BLaER1 treated with 17β-estradiol and CSF1 and Interleukin-3, amounts not matched to agents 10 nM and 100 nM (cell line): ENCODE measurements around the gene MYO1F.
"Not testable (repeated sequence)": the region's sequence is repeated elsewhere in the genome, so short reads cannot be mapped to it uniquely, and the experiment has no call there.

Experiments
- H3K27ac ChIP-seq, 11 experiments: shearing (Covaris generic); formaldehyde crosslinking; 2 replicates each; pipeline ENCODE4 v1.8.1; 2022
- H3K27me3 ChIP-seq, 11 experiments: shearing (Covaris generic); formaldehyde crosslinking; 2 replicates each; pipeline ENCODE4 v1.8.1; 2022
- H3K36me3 ChIP-seq, 11 experiments: shearing (Covaris generic); formaldehyde crosslinking; 2 replicates each; pipeline ENCODE4 v1.8.1; 2022
- H3K4me1 ChIP-seq, 10 experiments: shearing (Covaris generic); formaldehyde crosslinking; 2 replicates each; pipeline ENCODE4 v1.8.1; 2022
- H3K4me2 ChIP-seq, 11 experiments: shearing (Covaris generic); formaldehyde crosslinking; 2 replicates each; pipeline ENCODE4 v1.8.1; 2022
- H3K4me3 ChIP-seq, 10 experiments: shearing (Covaris generic); formaldehyde crosslinking; 2 replicates each; pipeline ENCODE4 v1.8.1; 2022
- H3K9ac ChIP-seq, 11 experiments: shearing (Covaris generic); formaldehyde crosslinking; 2 replicates each; pipeline ENCODE4 v1.8.1; 2022
- H3K9me3 ChIP-seq, 11 experiments: shearing (Covaris generic); formaldehyde crosslinking; replicated peaks in 1 of 11; 2 replicates each; pipeline ENCODE4 v1.8.1; 2022
- H4K20me1 ChIP-seq, 11 experiments: shearing (Covaris generic); formaldehyde crosslinking; 2 replicates each; pipeline ENCODE4 v1.8.1; 2022
- Cebpa-rat ChIP-seq, 11 experiments: shearing (Covaris generic); IDR thresholded peaks; 2 replicates each; pipeline ENCODE4 v1.8.1; 2022

MYO1F gene

DNA sequence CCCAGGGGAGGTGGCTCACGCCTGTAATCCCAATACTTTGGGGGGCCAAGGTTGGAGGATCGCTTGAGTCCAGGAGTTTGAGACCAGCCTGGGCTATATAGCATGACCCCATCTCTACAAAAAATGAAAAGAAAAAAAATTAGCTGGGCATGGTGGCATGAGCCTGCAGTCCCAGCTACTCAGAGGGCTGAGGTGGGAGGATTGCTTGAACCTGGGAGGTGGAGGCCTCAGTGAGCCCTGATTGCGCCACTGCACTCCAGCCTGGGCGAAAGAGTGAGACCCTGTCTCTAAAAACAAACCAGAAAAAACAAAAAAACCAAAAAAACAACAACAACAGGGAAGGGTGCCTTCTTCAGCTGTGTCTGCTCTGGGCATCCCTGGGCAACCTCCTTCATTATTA is 499 bp upstream of the MYO1F start:
- Histone ChIP-seq H4K20me1 (peaks cover 0 to 48% (median 0%) of the 10 kb centered on the region in 11 experiments; a peak in 7 of 22 replicates), H3K4me1 (peaks cover 65 to 81% (median 66%) of the 10 kb centered on the region in 10 experiments), H3K4me3 (peak overlapping the region in 9 of 10 experiments; percentile 64 to 95 (median 80); a peak in 18 of 20 replicates), H3K27me3 (peaks cover 0 to 7% (median 0%) of the 10 kb centered on the region in 11 experiments; a peak in 2 of 22 replicates), H3K36me3 (peaks cover 3 to 42% (median 31%) of the 10 kb centered on the region in 11 experiments; a peak in 19 of 22 replicates), H3K27ac (peak overlapping the region; percentile 51 to 99 (median 96)), H3K9me3 (peaks cover 0 to 5% (median 0%) of the 10 kb centered on the region in 11 experiments; a peak in 2 of 22 replicates), H3K4me2 (peak overlapping the region; percentile 74 to 99 (median 97)), H3K9ac (peak overlapping the region; percentile 78 to 98 (median 90))
- TF ChIP-seq Cebpa-rat (IDR thresholded peaks at IDR 0.05), result peak in 2 of 11 experiments; percentile 14 to 37; a peak in 1 of 22 replicates

DNA sequence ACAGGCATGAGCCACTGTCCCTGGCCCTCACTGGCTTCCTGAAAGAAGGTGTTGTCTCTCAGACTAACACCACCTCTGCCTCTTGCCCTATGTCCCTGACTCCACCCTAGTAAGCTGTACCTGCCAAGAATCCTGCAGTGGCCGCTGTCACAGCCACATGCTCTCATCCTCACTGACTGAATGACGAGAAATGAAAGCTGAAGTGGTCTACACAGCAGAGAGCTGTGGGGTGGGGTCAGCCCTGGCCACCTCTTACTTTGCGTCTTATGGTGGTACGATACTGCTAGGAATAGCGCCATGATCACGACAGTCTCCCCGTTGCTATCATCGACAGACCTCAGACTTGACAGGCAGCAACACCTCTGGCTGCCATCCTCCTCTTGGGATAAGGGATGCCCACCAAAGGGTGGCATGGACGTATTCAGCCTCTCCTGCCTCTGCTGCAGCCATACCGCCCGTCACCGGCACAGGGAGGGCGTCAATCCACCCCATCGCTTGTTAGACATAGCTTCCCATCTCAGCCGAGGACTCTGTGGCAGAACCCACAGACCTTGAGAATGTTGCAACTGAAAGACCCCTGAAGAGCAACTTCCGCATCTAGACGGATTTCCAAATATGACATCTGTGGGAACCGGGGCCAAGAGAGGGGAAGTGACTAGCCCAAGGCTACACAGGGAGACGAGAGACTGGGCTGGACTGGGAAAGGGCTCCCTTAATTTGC is 809 bp downstream of the MYO1F start:
- peak overlapping the region; percentile 74 to 99 (median 97) for H3K4me2 ChIP-seq
- H4K20me1 ChIP-seq, result peaks cover 0 to 52% (median 0%) of the 10 kb centered on the region in 11 experiments; a peak in 7 of 22 replicates
- peaks cover 77 to 94% (median 79%) of the 10 kb centered on the region in 10 experiments for H3K4me1 ChIP-seq
- peaks cover 0 to 7% (median 0%) of the 10 kb centered on the region in 11 experiments; a peak in 2 of 22 replicates for H3K27me3 ChIP-seq
- peak in 9 of 11 experiments; percentile 37 to 95 (median 93); a peak in 17 of 22 replicates for TF ChIP-seq Cebpa-rat (IDR thresholded peaks at IDR 0.05)
- peak overlapping the region; percentile 43 to 95 (median 80) for H3K4me3 ChIP-seq
- H3K27ac ChIP-seq, result peak overlapping the region; percentile 79 to 99 (median 96)
- H3K9ac ChIP-seq, result peak overlapping the region; percentile 78 to 98 (median 90)
- peaks cover 0 to 47% (median 42%) of the 10 kb centered on the region in 11 experiments; a peak in 17 of 22 replicates for H3K36me3 ChIP-seq
- H3K9me3 ChIP-seq, result peaks cover 0 to 5% (median 0%) of the 10 kb centered on the region in 11 experiments; a peak in 2 of 22 replicates

DNA sequence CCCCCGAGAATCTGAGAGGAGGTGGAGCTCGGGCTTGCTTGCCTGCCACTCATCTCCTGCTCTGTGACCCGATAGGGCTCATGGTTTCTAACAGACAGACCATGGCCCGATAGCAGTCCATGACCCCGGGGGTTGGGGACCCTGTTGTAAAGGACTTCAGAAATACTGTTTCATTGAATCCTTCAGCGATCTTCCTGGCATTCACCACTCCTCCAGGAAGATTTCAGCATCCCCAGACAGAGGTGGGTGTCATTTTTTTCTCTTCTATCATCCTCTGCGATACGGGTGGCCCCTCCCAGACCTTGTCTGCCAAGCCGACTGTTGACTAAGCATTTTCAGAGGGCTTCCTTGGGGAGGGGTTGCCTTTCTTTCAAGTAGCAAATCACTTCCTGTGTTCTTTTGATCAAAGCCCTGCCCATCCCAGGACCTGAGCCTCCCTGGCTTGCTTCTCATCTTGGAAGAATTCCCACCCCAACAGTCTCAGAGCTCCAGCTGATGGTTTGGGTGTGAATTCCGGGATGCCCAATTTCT is 1.7 kb downstream of the MYO1F start:
- Histone ChIP-seq H3K4me3 (peak overlapping the region in 9 of 10 experiments; percentile 64 to 95 (median 80); a peak in 18 of 20 replicates), H3K27me3 (peaks cover 0 to 7% (median 0%) of the 10 kb centered on the region in 11 experiments; a peak in 2 of 22 replicates), H3K36me3 (peaks cover 0 to 51% (median 44%) of the 10 kb centered on the region in 11 experiments; a peak in 17 of 22 replicates), H3K9me3 (peaks cover 0 to 5% (median 0%) of the 10 kb centered on the region in 11 experiments; a peak in 2 of 22 replicates), H3K4me2 (peak overlapping the region; percentile 74 to 99 (median 97)), H4K20me1 (peaks cover 0 to 52% (median 0%) of the 10 kb centered on the region in 11 experiments; a peak in 7 of 22 replicates), H3K27ac (peak overlapping the region; percentile 79 to 99 (median 96)), H3K4me1 (peaks cover 78 to 96% (median 80%) of the 10 kb centered on the region in 10 experiments), H3K9ac (peak overlapping the region; percentile 78 to 98 (median 90))
- no peak for TF ChIP-seq Cebpa-rat (IDR thresholded peaks at IDR 0.05)

DNA sequence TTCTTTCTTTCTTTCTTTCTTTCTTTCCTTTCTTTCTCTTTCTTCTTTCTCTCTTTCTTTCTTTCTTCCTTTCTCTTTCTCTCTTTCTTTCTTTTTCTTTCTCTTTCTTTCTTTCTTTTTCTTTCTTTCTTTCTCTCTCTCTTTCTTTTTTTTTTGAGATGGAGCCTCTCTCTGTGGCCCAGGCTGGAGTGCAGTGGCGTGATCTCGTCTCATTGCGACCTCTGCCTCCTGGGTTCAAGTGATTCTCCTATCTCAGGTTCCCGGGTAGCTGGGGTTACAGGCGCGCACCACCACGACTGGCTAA is 2.7 kb downstream of the MYO1F start:
- H3K4me2 ChIP-seq, result peak overlapping the region in 9 of 11 experiments; percentile 90 to 99 (median 97); a peak in 17 of 22 replicates
- not testable (repeated sequence) for H3K9me3 ChIP-seq, H3K27me3 ChIP-seq
- H3K4me1 ChIP-seq, result peaks cover 78 to 97% (median 81%) of the 10 kb centered on the region in 10 experiments
- peak overlapping the region in 10 of 11 experiments; percentile 23 to 99 (median 96); a peak in 17 of 22 replicates for H3K27ac ChIP-seq
- peak overlapping the region in 8 of 10 experiments; percentile 66 to 95 (median 81); a peak in 14 of 20 replicates for H3K4me3 ChIP-seq
- H3K36me3 ChIP-seq, result peaks cover 0 to 60% (median 54%) of the 10 kb centered on the region in 11 experiments; a peak in 17 of 22 replicates
- peak overlapping the region in 7 of 11 experiments; percentile 87 to 98 (median 92); a peak in 9 of 22 replicates for H3K9ac ChIP-seq
- H4K20me1 ChIP-seq, result peaks cover 0 to 52% (median 0%) of the 10 kb centered on the region in 11 experiments; a peak in 7 of 22 replicates

- H3K27ac ChIP-seq, result peak overlapping the region; percentile 47 to 99 (median 98); a peak in 21 of 22 replicates
- peaks cover 0 to 48% (median 0%) of the 10 kb centered on the region in 11 experiments; a peak in 7 of 22 replicates for H4K20me1 ChIP-seq
- no peaks in the 10 kb centered on the region for H3K27me3 ChIP-seq
- peaks cover 0 to 65% (median 62%) of the 10 kb centered on the region in 11 experiments; a peak in 17 of 22 replicates for H3K36me3 ChIP-seq
- peak overlapping the region in 8 of 10 experiments; percentile 49 to 95 (median 80); a peak in 15 of 20 replicates for H3K4me3 ChIP-seq
- peak overlapping the region in 10 of 11 experiments; percentile 72 to 99 (median 97); a peak in 19 of 22 replicates for H3K4me2 ChIP-seq
- peaks cover 0 to 5% (median 0%) of the 10 kb centered on the region in 11 experiments; a peak in 2 of 22 replicates for H3K9me3 ChIP-seq
- no peak for TF ChIP-seq Cebpa-rat (IDR thresholded peaks at IDR 0.05)
- H3K9ac ChIP-seq, result peak overlapping the region in 10 of 11 experiments; percentile 23 to 97 (median 88); a peak in 14 of 22 replicates
- H3K4me1 ChIP-seq, result peaks cover 76 to 96% (median 83%) of the 10 kb centered on the region in 10 experiments
These were observed 3.9 kb downstream of the MYO1F start for GRCh38 chr19:8573316-8573715.

DNA sequence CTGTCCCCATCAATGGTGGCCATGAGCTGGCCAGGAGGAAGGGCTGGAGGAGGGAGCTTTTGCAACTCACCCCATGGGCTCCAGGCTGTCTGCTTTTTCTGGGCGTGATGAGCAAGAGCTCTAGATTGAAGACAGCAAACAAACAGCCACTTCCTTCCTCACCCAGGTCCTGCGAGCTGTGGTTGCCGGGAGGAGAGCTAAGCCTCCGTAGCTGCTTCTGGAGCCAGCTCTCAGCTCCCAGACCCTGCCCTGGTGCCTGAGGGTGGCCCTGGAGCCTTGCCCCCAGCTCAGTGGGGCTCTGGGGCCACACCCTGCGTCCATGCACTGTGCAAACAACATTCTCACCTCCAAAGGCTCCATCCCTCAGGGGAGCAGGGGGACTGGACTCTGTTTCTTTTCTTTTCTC is 6.2 kb downstream of the MYO1F start:
- Histone ChIP-seq H3K9ac (peak overlapping the region; percentile 75 to 97 (median 89)), H3K36me3 (peaks cover 0 to 84% (median 73%) of the 10 kb centered on the region in 11 experiments; a peak in 17 of 22 replicates), H4K20me1 (peaks cover 0 to 60% (median 0%) of the 10 kb centered on the region in 11 experiments; a peak in 8 of 22 replicates), H3K27me3 (no peaks in the 10 kb centered on the region), H3K4me3 (peak overlapping the region in 9 of 10 experiments; percentile 47 to 95 (median 79); a peak in 17 of 20 replicates), H3K9me3 (peaks cover 0 to 5% (median 0%) of the 10 kb centered on the region in 11 experiments; a peak in 2 of 22 replicates), H3K4me1 (peaks cover 77 to 100% (median 92%) of the 10 kb centered on the region in 10 experiments), H3K27ac (peak overlapping the region; percentile 88 to 99 (median 98)), H3K4me2 (peak overlapping the region; percentile 72 to 99 (median 97))
- peak; percentile 17 to 89 (median 71); a peak in 16 of 22 replicates for TF ChIP-seq Cebpa-rat (IDR thresholded peaks at IDR 0.05)

DNA sequence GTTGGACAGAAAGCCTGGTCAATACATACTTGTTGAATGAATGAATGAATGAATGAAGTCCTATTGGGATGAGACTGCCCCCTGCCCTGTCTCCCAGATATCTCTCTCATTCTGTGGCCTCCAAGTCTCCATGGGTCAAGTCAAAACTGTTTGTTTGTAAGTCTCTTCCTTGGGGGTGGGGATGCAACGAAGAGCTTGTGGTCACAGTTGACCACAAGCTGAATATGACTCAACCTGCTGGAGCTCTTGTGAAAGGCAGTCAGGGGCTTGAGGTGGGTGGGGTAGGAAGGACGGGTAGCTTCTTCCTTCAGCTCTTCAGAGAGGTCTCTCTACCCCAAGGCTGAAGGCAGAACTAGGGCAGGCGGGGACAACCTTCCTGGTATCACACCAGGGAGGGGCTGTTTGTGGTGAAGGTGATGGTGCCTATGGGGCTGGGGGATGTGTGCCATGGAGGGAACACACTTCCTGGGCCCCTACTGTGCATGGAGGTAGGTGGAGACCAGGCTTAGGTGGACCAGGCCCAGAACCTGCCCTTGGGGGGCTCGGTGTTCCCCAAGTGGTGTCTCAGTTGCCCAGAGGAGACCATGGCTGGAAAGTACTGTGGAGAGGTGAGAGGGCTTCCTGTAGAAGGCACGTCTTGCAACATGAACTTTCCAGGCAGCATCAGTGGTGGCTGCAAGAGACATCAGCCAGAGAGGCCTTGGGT is 8.0 kb downstream of the MYO1F start:
- H3K27me3 ChIP-seq, result no peaks in the 10 kb centered on the region
- H3K9ac ChIP-seq, result peak overlapping the region; percentile 75 to 97 (median 89)
- peak overlapping the region; percentile 72 to 99 (median 97) for H3K4me2 ChIP-seq
- H3K9me3 ChIP-seq, result no peaks in the 10 kb centered on the region; a peak in 1 of 22 replicates
- peak overlapping the region in 9 of 10 experiments; percentile 2 to 87 (median 48); a peak in 15 of 20 replicates for H3K4me3 ChIP-seq
- TF ChIP-seq Cebpa-rat (IDR thresholded peaks at IDR 0.05), result peak; percentile 89 to 97 (median 96)
- H3K4me1 ChIP-seq, result peaks cover 84 to 100% (median 98%) of the 10 kb centered on the region in 10 experiments
- peaks cover 0 to 60% (median 18%) of the 10 kb centered on the region in 11 experiments; a peak in 12 of 22 replicates for H4K20me1 ChIP-seq
- peak overlapping the region; percentile 88 to 99 (median 98) for H3K27ac ChIP-seq
- peaks cover 0 to 85% (median 69%) of the 10 kb centered on the region in 11 experiments; a peak in 17 of 22 replicates for H3K36me3 ChIP-seq
